CD4-positive, alpha-beta memory T cell (primary cell): ENCODE measurements around the gene TRIM72. TPM values are rescaled to one million over a fixed set of nuclear protein-coding genes. Genes with fewer than 3 reads are reported as not detected.
A peak's percentile ranks its signal among the peaks of the same experiment; 100 is the strongest.
"Not testable (repeated sequence)": the region's sequence is repeated elsewhere in the genome, so short reads cannot be mapped to it uniquely, and the experiment has no call there.

Experiments used
- CTCF ChIA-PET: fragments of 350-600 bp; sonication (Branson Sonifier 250); formaldehyde crosslinking; loops from one replicate; lab custom pipeline; 2021; ENCODE audit warnings: inconsistent platforms; ENCODE audit not compliant: partially characterized antibody; lab: Charles Lee
- POLR2A ChIA-PET: fragments of 350-600 bp; sonication (Branson Sonifier 250); formaldehyde crosslinking; loops from one replicate; lab custom pipeline; 2021; ENCODE audit not compliant: partially characterized antibody; lab: Charles Lee
- DNase-seq, 5 donors: peaks; one replicate each; pipeline versions ENCODE4 v3.0.0 to v3.0.0-alpha.2; 2020 to 2022; ENCODE audit warnings: mixed read lengths in 1 of 5
- H3K27ac ChIP-seq: one replicate; pipeline ENCODE4 v1.7.0; 2013; ENCODE audit warnings: low read depth, low read length
- H3K27me3 ChIP-seq: 2 replicates; pipeline ENCODE4 v1.7.0; 2013; ENCODE audit warnings: mild to moderate bottlenecking, low read length, moderate library complexity; ENCODE audit not compliant: insufficient read depth
- H3K36me3 ChIP-seq: 2 replicates; pipeline ENCODE4 v1.7.0; 2013; ENCODE audit warnings: mild to moderate bottlenecking, low read length, moderate library complexity; ENCODE audit not compliant: insufficient read depth
- H3K4me1 ChIP-seq: 2 replicates; pipeline ENCODE4 v1.7.0; 2013; ENCODE audit warnings: mild to moderate bottlenecking, low read length, moderate library complexity; ENCODE audit not compliant: insufficient read depth
- H3K4me3 ChIP-seq, 2 donors: one replicate each; pipeline ENCODE4 v1.7.0; 2013; ENCODE audit warnings: low read length in 2 of 2, mild to moderate bottlenecking in 1 of 2
- H3K9me3 ChIP-seq, 2 donors: one replicate each; pipeline ENCODE4 v1.7.0; 2013; ENCODE audit warnings: low read length in 2 of 2, control low read depth in 1 of 2; ENCODE audit not compliant: control insufficient read depth in 1 of 2
- H3K27ac Mint-ChIP-seq, 7 donors: one replicate each; pipeline ENCODE4 v1.8.0; 2020 to 2021; ENCODE audit warnings: mixed read lengths in 7 of 7, mild to moderate bottlenecking in 6 of 7, inconsistent platforms in 3 of 7, moderate library complexity in 3 of 7
- H3K27me3 Mint-ChIP-seq, 2 donors: one replicate each; pipeline ENCODE4 v1.8.0; 2020 to 2021; ENCODE audit warnings: mixed read lengths in 2 of 2
- H3K36me3 Mint-ChIP-seq, 2 donors: one replicate each; pipeline ENCODE4 v1.8.0; 2020 to 2021; ENCODE audit warnings: mixed read lengths in 2 of 2, inconsistent platforms in 1 of 2, mild to moderate bottlenecking in 1 of 2
- H3K4me1 Mint-ChIP-seq, 4 donors: one replicate each; pipeline ENCODE4 v1.8.0; 2020 to 2021; ENCODE audit warnings: mixed read lengths in 4 of 4, mild to moderate bottlenecking in 1 of 4
- H3K4me3 Mint-ChIP-seq, 8 donors: one replicate each; pipeline ENCODE4 v1.8.0; 2020 to 2021; ENCODE audit warnings: mixed read lengths in 8 of 8, mild to moderate bottlenecking in 7 of 8, moderate library complexity in 6 of 8, inconsistent platforms in 3 of 8
- H3K9me3 Mint-ChIP-seq, 8 donors: one replicate each; pipeline ENCODE4 v1.8.0; 2020 to 2021; ENCODE audit warnings: mixed read lengths in 8 of 8, mild to moderate bottlenecking in 5 of 8, inconsistent platforms in 3 of 8, moderate library complexity in 1 of 8
- intact Hi-C: fragments of 100-400 bp; cut with micrococcal nuclease; formaldehyde crosslinking; loops from one replicate; pipeline ENCODE4 v1.15.1; 2023
- polyA plus RNA-seq, 2 donors: library from polyadenylated mRNA; unstranded; fragments of 300-500 nt; fragmentation: Illumina TruSeq; gene quantifications; one replicate each; pipeline ENCODE4 v1.2.3, GENCODE V29; 2021
- total RNA-seq, 2 experiments: library from RNA; stranded (reverse); gene quantifications; one replicate each; pipeline ENCODE4 v1.2.3, GENCODE V29; 2021

The TRIM72 gene, protein sequence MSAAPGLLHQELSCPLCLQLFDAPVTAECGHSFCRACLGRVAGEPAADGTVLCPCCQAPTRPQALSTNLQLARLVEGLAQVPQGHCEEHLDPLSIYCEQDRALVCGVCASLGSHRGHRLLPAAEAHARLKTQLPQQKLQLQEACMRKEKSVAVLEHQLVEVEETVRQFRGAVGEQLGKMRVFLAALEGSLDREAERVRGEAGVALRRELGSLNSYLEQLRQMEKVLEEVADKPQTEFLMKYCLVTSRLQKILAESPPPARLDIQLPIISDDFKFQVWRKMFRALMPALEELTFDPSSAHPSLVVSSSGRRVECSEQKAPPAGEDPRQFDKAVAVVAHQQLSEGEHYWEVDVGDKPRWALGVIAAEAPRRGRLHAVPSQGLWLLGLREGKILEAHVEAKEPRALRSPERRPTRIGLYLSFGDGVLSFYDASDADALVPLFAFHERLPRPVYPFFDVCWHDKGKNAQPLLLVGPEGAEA
- total RNA-seq: not detected
- polyA plus RNA-seq: not detected

DNA sequence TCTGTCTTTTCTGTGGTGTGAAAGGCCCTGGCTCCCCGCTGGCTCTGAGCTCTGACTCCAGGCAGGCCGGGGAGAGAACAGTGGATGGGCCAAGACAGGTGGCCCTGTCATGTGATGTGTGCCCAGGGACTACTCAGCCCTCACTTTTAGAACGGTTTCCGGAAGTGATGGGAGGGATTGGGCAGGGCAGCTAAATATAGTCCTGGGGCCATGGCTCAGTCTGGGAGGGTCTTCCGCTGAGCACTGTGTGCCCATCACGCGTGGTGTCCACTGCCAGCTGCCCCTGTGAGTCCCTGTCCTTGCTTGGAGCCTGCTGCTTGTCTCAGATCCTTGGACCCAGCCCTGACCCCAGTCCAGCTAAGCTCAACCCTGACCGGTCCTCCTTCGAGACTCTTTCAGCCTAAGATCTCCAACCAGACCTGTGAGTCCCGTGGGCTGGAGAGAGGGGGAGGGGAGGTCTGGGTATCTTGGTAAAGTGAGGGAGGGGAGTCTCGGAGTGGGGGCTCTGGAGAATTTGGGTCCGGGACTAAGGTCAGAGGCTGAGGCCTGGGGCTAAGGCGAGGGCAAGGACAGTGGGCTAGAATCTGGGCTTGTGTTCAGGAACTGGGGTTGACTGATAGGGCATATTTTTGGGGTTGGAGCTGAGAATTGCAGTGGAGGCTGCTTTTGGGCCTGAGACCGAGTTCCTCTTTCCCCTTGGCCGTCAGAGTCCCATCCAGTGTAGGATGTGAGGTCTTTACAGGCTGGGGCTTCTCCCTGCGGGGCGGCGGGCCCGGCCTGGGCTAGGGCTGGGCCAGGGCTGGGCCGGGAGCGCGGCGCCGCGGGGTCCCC is at the start of gene TRIM72:
Gene TRIM72 (plus strand): TSS at position 243 of the 831 bp plus-strand sequence. CDS start 620 bp downstream, outside the sequence.
- no peak for DNase-seq
- H3K36me3 ChIP-seq: no peaks in the 10 kb centered on the region
- H3K9me3 Mint-ChIP-seq: peaks cover 0 to 2% (median 0%) of the 10 kb centered on the region in 8 donors
- H3K27me3 Mint-ChIP-seq: peaks cover 27 to 32% of the 10 kb centered on the region in 2 donors
- no peak within 1 kb of the TSS for H3K4me3 ChIP-seq
- peaks cover 26% of the 10 kb centered on the region for H3K27me3 ChIP-seq
- H3K4me1 Mint-ChIP-seq: peaks cover 16 to 22% (median 18%) of the 10 kb centered on the region in 4 donors
- POLR2A ChIA-PET: interaction anchor here (0.6 to 3.7 kb wide), 3 partner anchors 12 to 119 kb away, joined by 3 to 31 read pairs (median 4); partner anchors contain the start of gene PYCARD
- CTCF ChIA-PET: no interaction called here
- peak within 1 kb of the TSS in 2 of 7 donors; percentile 3 to 15 for H3K27ac Mint-ChIP-seq
- no peaks in the 10 kb centered on the region for H3K9me3 ChIP-seq
- no peak within 1 kb of the TSS for H3K27ac ChIP-seq
- intact Hi-C loops: no loop called here
- H3K36me3 Mint-ChIP-seq: no peaks in the 10 kb centered on the region
- H3K4me1 ChIP-seq: peaks cover 23% of the 10 kb centered on the region
- H3K4me3 Mint-ChIP-seq: peak within 1 kb of the TSS in 6 of 8 donors; percentile 36 to 80 (median 62)

DNA sequence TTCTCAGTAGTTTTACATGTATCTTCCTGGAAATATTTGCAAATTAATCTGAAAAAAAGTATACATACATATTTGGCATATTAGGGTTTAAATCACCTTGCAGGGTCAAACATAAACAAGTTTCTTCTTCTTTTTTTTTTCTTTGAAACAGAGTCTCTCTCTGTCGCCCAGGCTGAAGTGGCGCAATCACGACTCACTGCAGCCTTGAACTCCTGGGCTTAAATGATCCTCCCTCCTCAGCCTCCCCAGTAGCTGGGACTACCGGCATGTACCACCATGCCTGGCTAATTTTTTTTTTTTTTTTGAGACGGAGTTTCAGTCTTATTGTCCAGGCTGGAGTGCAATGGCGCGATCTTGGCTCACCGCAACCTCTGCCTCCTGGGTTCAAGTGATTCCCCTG is 46.6 kb upstream of the TRIM72 start:
- Histone ChIP-seq H3K4me1 (no peaks in the 10 kb centered on the region), H3K9me3 (no peaks in the 10 kb centered on the region), H3K36me3 (no peaks in the 10 kb centered on the region), H3K27me3 (no peaks in the 10 kb centered on the region), H3K4me3 (no peak overlapping the region), H3K27ac (no peak overlapping the region)
- ChIA-PET POLR2A (interaction anchor here (0.8 kb wide), 1 partner anchor 10 kb away, joined by 3 read pairs; no protein-coding TSS in a partner anchor), CTCF (interaction anchor here (1.1 kb wide), 1 partner anchor 9 kb away, joined by 3 read pairs; no protein-coding TSS in a partner anchor)
- no peak overlapping the region for H3K27ac Mint-ChIP-seq
- no peaks in the 10 kb centered on the region for H3K9me3 Mint-ChIP-seq
- H3K27me3 Mint-ChIP-seq: no peaks in the 10 kb centered on the region
- DNase-seq: no peak
- intact Hi-C loops: no loop called here
- H3K4me3 Mint-ChIP-seq: no peak overlapping the region
- H3K36me3 Mint-ChIP-seq: no peaks in the 10 kb centered on the region
- no peaks in the 10 kb centered on the region for H3K4me1 Mint-ChIP-seq

DNA sequence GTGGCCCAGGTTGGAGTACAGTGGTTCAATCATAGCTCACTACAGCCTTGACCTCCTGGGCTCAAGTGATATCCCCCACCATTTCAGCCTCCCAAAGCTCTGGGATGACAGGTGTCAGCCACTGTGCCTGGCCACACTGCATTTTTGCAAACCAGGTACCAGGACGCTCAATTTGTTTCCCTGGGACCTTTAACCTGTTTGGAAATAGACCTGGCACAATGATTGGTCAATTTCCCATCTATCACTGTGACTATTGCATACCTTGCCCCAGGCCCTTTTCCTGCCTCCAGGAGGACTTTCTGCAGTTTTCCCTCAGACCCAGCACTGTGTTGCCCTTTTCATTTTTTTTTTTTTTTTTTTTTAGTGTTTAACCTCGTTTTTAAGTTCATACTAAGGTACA is 45.1 kb upstream of the TRIM72 start:
- H3K27me3 ChIP-seq: no peaks in the 10 kb centered on the region
- H3K36me3 Mint-ChIP-seq: no peaks in the 10 kb centered on the region
- no peaks in the 10 kb centered on the region for H3K4me1 Mint-ChIP-seq
- H3K27ac ChIP-seq: no peak overlapping the region
- H3K4me3 ChIP-seq: no peak overlapping the region
- no peak overlapping the region for H3K27ac Mint-ChIP-seq
- intact Hi-C loops: no loop called here
- H3K9me3 ChIP-seq: no peaks in the 10 kb centered on the region
- DNase-seq: no peak
- no peak overlapping the region for H3K4me3 Mint-ChIP-seq
- H3K27me3 Mint-ChIP-seq: no peaks in the 10 kb centered on the region
- CTCF ChIA-PET: no interaction called here
- no peaks in the 10 kb centered on the region for H3K9me3 Mint-ChIP-seq
- no peaks in the 10 kb centered on the region for H3K4me1 ChIP-seq
- POLR2A ChIA-PET: interaction anchor here (1.2 kb wide), 1 partner anchor 11 kb away, joined by 4 read pairs; the partner anchor contains the start of gene FUS
- H3K36me3 ChIP-seq: no peaks in the 10 kb centered on the region

DNA sequence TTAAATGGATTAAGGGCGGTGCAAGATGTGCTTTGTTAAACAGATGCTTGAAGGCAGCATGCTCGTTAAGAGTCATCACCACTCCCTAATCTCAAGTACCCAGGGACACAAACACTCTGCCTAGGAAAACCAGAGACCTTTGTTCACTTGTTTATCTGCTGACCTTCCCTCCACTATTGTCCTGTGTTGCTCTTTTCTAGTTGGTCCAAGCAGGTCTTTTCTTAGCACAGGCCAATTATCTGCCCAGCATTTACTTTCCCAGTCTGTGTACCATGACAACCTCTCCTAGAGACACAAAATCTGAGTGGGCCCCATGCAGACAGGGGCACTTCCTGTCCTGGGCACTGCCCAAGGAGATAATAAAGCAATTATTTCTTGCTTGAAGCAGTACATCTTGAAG is 43.9 kb upstream of the TRIM72 start:
- H3K27me3 Mint-ChIP-seq, H3K4me3 ChIP-seq, CTCF ChIA-PET, H3K9me3 ChIP-seq, H3K4me1 ChIP-seq, H3K36me3 Mint-ChIP-seq, H3K9me3 Mint-ChIP-seq, H3K4me1 Mint-ChIP-seq, H3K4me3 Mint-ChIP-seq, POLR2A ChIA-PET, H3K36me3 ChIP-seq, intact Hi-C loops, H3K27ac ChIP-seq, DNase-seq, H3K27me3 ChIP-seq: not testable (repeated sequence)
- peak overlapping the region in 1 of 7 donors; percentile 25 for H3K27ac Mint-ChIP-seq

DNA sequence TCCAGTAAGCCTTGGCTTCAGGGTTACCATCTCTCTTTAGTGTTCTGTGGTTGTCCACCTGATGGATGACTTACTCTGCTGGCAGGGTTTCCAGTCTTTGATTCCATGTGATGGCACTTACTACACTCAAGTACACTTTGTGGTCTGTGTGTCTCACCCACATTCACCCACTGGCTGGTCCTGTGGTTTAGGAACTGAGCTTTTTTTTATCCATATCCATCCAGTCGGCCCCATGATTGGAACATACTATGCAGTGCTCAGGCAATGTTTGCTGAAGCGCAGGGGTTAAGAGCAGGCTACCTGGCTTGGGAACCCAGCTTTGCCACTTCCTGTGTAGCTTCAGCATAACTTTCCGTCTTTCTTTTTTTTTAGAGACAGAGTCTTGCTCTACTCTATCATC is 36.8 kb upstream of the TRIM72 start:
- peaks cover 40% of the 10 kb centered on the region for H3K4me1 ChIP-seq
- no peaks in the 10 kb centered on the region for H3K27me3 ChIP-seq
- Mint-ChIP-seq H3K9me3 (peaks cover 0 to 11% (median 0%) of the 10 kb centered on the region in 8 donors), H3K27me3 (no peaks in the 10 kb centered on the region), H3K36me3 (peaks cover 7 to 27% of the 10 kb centered on the region in 2 donors), H3K4me3 (peak overlapping the region; percentile 73 to 90 (median 85)), H3K4me1 (peaks cover 21 to 50% (median 31%) of the 10 kb centered on the region in 4 donors), H3K27ac (peak overlapping the region; percentile 76 to 99 (median 87))
- ChIA-PET CTCF (interaction anchor here (1.0 to 2.5 kb wide), 8 partner anchors 17 to 283 kb away, joined by 3 to 32 read pairs (median 6); partner anchors contain the start of gene PYCARD), POLR2A (interaction anchor here (0.6 to 6.1 kb wide), 13 partner anchors 9 to 692 kb away, joined by 3 to 195 read pairs (median 4); partner anchors contain the start of genes FBRS, KAT8, PYCARD and ZNF646)
- intact Hi-C loops: loop anchor here (5.0 kb wide), 1 partner anchor 85 kb away; the partner anchor contains the start of gene VKORC1
- peaks cover 4% of the 10 kb centered on the region for H3K36me3 ChIP-seq
- peak overlapping the region; percentile 26 for H3K27ac ChIP-seq
- H3K9me3 ChIP-seq: no peaks in the 10 kb centered on the region
- peak overlapping the region; percentile 35 to 39 for H3K4me3 ChIP-seq
- DNase-seq: peak; percentile 59 to 80 (median 64)

DNA sequence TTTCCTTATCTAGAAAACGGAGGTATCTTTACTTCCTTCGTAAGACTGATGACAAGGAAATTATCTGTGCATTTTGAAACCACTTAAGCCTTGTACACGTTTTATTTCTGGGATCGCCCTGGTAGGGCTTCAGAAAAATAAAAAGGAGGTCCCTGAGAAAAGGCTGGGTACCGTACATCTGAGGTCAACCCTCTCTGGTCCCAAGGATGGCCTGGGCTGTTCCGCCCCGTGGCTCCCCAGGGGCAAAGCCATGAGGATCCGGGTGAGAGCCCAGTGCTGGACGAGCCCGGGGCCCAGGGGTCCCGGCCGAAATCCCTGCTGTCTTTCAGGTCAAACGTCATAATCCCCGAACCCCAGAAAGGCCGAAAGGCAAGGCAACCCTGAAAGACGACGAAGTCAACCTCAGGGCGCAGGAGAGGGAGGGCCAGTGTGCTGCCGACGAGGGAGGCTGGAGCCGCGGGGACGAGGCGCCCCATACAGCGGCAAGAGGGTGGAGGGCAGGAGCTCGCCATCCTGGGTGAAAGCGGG is 34.6 kb upstream of the TRIM72 start:
- peak overlapping the region; percentile 89 for H3K27ac ChIP-seq
- intact Hi-C loops: loop anchor here (1.0 to 5.0 kb wide), 4 partner anchors 24 to 146 kb away; partner anchors contain the start of genes KAT8, PYCARD, STX4 and VKORC1
- POLR2A ChIA-PET: interaction anchor here (0.5 to 6.1 kb wide), 39 partner anchors 8 to 694 kb away, joined by 3 to 195 read pairs (median 5); partner anchors contain the start of genes ARMC5, FBRS, KAT8 and PYCARD
- Mint-ChIP-seq H3K4me3 (peak overlapping the region; percentile 97 to 99 (median 98)), H3K27ac (peak overlapping the region; percentile 88 to 100 (median 99)), H3K27me3 (no peaks in the 10 kb centered on the region), H3K9me3 (peaks cover 0 to 14% (median 0%) of the 10 kb centered on the region in 8 donors), H3K4me1 (peaks cover 38 to 72% (median 50%) of the 10 kb centered on the region in 4 donors), H3K36me3 (peaks cover 28 to 47% of the 10 kb centered on the region in 2 donors)
- DNase-seq: peak in 1 of 5 donors; percentile 43
- H3K4me1 ChIP-seq: peaks cover 62% of the 10 kb centered on the region
- H3K4me3 ChIP-seq: peak overlapping the region; percentile 42 to 96
- CTCF ChIA-PET: interaction anchor here (0.6 to 2.5 kb wide), 3 partner anchors 37 to 230 kb away, joined by 3 to 32 read pairs (median 12); no protein-coding TSS in a partner anchor
- H3K36me3 ChIP-seq: peaks cover 24% of the 10 kb centered on the region
- H3K9me3 ChIP-seq: no peaks in the 10 kb centered on the region
- H3K27me3 ChIP-seq: no peaks in the 10 kb centered on the region
